ENCODE results near the gene PARD3B.

DNA sequence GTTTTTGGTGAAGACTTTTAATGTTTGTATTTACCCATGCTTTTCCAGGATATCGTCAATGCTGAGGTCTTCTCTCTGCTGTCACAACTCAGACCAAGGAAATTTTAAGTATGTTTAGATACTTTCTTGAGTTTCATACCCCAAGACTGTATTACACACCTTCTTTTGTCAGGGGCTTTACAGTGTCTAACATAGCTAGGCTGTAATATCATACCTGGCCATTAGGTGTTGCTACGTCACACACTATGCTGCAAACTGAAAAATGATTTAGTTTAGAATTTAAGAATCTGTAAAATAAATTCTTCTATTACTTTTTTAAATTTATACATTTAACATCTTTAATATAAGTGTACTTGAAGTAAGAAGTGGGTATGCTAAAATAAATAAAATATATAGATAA is 778.7 kb downstream of the PARD3B start:
- TF ChIP-seq, protein P1, sequence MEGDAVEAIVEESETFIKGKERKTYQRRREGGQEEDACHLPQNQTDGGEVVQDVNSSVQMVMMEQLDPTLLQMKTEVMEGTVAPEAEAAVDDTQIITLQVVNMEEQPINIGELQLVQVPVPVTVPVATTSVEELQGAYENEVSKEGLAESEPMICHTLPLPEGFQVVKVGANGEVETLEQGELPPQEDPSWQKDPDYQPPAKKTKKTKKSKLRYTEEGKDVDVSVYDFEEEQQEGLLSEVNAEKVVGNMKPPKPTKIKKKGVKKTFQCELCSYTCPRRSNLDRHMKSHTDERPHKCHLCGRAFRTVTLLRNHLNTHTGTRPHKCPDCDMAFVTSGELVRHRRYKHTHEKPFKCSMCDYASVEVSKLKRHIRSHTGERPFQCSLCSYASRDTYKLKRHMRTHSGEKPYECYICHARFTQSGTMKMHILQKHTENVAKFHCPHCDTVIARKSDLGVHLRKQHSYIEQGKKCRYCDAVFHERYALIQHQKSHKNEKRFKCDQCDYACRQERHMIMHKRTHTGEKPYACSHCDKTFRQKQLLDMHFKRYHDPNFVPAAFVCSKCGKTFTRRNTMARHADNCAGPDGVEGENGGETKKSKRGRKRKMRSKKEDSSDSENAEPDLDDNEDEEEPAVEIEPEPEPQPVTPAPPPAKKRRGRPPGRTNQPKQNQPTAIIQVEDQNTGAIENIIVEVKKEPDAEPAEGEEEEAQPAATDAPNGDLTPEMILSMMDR (IDR thresholded peaks at IDR 0.05 in 2 of 3, conservative IDR thresholded peaks at IDR 0.05 in 1 of 3; ENCODE audit: control insufficient read depth in 2 of 3, extremely low read depth in 1 of 3, insufficient read depth in 1 of 3, low read depth in 3 of 3, low read length in 3 of 3), result peak; percentile 36 to 50 (median 44); a peak in 5 of 6 replicates
- no peak for TF ChIP-seq NBN (IDR thresholded peaks at IDR 0.05)
- no peak for TF ChIP-seq ATF7 (IDR thresholded peaks at IDR 0.05; ENCODE audit: low read depth)
